NCI-H510A (cell line): ENCODE data around the gene MFAP4.

ENCODE experiments used
- DNase-seq: peaks from one replicate; lab custom pipeline; 2025; lab: John Stamatoyannopoulos, UW

The MFAP4 gene

DNA sequence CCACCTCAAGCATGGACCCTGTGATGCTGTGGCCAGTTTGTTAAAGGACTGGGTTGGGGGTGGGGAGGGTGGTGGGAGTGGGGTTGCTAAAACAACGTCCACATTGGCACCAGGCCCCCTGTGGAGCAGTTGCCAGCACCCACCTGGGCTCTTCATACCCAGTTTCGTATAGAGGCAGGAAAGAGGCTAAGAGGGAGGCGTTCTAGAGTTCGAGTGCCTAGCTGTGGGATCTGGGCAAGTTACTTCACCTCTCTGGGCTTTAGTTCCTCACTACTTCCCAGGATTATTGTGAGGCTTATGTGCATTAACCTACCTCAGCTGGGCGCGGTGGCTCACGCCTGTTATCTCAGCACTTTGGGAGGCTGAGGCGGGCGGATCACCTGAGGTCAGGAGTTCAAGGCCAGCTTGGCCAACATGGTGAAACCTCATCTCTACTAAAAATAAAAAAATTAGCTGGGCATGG, 1.4 kb downstream of the MFAP4 start:
- DNase-seq = no peak

DNA sequence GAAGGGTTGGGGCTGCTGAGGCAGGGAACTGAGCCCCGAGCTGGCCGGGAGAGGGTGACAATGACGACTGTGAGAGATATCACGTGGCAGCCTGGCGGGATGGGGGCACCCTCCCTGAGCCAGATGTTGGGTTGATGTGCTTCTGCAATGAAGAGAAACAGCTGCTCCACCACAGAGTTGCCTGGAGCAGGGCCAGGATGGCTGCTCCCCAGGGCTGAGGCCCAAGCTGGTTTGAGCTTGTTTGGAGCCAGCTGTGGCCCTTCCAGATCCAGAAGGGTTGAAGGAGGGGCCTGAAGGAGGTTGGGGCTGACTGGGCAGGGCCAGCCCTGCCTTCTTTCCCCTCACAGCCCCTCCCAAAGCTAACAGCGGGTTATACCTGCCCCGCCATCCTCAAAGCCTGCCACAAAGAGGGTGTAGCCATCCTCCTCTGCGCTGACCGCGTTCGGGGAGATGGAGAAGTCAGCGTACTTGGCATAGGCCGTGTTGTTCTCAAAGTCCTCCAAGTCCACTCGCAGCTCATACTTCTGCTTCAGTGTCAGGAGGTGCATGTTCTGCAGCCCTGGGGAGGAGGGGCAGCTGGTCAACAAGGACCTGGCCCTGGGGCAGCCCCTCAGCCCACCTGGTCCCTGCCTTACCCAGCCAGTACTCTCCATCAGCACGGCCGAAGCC, 2.1 kb downstream of the MFAP4 start:
- DNase-seq = peak; percentile 57

- no peak for DNase-seq
Observed at GRCh38 chr17:19383681-19384470, 3.1 kb downstream of the MFAP4 start.

DNA sequence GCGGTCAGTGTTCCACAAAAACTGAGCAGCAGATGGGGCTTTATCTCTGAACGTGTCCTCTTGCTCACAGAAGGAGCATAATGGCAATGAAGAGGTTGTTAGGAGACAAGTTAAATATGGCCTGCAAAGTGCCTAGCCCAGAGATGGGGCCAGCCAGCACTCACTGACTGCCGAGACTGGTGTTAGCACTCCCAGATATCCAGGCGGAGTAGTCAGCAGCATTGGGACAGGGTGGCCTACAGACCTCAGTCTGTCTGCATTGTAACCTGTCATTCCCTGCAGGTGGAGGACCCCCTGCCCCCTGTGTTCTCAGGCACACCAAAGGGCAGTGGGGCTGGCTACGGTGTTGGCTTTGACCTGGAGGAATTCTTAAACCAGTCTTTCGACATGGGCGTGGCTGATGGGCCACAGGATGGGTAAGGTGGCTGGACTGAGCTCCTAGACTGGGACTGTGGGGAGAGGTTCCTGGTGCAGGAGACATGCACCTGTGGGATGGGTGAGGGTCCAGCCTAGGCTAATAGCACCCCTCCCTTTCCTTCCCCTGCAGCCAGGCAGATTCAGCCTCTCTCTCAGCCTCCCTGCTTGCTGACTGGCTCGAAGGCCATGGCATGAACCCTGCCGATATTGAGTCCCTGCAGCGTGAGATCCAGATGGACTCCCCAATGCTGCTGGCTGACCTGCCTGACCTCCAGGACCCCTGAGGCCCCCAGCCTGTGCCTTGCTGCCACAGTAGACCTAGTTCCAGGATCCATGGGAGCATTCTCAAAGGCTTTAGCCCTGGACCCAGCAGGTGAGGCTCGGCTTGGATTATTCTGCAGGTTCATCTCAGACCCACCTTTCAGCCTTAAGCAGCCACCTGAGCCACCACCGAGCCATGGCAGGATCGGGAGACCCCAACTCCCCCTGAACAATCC, 4.2 kb downstream of the MFAP4 start:
- no peak for DNase-seq

- DNase-seq = no peak
Observed at GRCh38 chr17:19381741-19382444, 5.1 kb downstream of the MFAP4 start.

DNA sequence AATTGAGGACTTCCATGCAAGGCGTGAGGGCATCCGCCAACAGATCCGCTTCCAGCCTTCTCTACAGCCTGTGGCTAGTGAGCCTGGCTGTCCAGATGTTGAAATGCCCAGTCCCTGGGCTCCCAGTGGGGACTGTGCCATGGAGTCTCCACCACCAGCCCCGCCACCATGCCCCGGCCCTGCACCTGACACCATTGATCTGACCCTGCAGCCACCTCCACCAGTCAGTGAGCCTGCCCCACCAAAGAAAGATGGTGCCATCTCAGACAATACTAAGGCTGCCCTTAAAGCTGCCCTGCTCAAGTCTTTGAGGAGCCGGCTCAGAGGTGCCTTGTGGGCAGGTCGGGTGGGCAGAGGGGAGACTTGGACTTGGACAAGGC, 5.6 kb downstream of the MFAP4 start:
- no peak for DNase-seq

DNA sequence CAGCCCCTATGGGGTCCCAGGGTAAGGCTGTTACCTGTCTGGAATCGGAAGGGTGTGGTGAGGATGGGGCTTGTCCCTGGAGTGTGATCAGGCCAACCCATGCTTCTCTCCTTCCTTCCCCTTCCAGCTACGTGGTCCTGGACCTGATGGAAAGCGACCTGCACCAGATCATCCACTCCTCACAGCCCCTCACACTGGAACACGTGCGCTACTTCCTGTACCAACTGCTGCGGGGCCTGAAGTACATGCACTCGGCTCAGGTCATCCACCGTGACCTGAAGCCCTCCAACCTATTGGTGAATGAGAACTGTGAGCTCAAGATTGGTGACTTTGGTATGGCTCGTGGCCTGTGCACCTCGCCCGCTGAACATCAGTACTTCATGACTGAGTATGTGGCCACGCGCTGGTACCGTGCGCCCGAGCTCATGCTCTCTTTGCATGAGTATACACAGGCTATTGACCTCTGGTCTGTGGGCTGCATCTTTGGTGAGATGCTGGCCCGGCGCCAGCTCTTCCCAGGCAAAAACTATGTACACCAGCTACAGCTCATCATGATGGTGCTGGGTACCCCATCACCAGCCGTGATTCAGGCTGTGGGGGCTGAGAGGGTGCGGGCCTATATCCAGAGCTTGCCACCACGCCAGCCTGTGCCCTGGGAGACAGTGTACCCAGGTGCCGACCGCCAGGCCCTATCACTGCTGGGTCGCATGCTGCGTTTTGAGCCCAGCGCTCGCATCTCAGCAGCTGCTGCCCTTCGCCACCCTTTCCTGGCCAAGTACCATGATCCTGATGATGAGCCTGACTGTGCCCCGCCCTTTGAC, 6.3 kb downstream of the MFAP4 start:
- no peak for DNase-seq

DNA sequence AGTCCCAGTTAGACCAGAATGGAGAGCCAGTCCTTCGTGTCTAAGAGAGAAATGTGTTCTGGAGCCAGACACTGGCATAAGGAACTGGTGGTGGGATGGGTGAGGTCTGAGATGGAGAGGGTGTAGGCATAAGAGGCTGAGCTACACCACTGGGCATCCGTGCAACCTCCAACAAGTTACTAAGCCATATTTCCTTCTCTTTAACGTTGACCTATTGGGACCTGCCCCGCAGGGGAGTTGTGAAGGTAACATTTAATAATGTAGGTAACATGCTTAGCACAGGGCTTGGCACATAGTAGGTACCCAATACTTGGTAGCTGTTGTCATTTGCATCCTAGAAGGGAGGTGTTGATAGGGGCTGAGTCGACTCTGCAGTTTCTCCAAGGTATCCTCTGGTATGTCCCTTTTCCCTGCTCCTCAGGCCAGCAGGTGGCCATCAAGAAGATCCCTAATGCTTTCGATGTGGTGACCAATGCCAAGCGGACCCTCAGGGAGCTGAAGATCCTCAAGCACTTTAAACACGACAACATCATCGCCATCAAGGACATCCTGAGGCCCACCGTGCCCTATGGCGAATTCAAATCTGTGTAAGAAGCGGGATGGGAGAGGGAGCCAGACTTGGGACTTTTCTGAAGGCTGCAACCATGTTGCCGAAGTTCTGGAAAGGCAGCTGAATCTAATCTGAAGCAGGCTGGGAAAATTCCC, 7.5 kb downstream of the MFAP4 start:
- DNase-seq = no peak

- no peak for DNase-seq
Observed at GRCh38 chr17:19378416-19379360, 8.3 kb downstream of the MFAP4 start, which contains the start of gene MAPK7. Gene MAPK7 (plus strand): TSS chr17:19378498. CDS start chr17:19378901, 403 bp downstream.

- DNase-seq = peak; percentile 99
Observed at GRCh38 chr17:19377602-19378415, 9.2 kb downstream of the MFAP4 start.

GRCh38 chr17:19376811-19377210, 10.2 kb downstream of the MFAP4 start:
- peak; percentile 36 for DNase-seq

DNA sequence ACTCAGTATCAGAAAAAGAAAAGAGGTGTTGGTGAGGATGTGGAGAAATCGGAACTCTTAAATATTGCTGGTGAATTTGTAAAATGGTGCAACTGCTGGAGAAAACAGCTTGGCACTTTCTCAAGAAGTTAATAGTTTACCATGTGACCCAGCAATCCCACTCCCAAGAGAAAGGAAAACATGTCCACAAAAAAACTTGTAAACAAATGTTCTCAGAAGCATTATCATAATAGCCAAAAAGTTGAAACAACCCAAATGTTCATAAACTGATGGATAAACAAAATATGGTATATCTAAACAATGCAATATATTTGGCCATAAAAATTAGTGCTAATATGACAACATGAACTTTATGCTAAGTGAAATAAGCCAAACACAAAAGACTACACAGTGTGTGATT, 11.3 kb downstream of the MFAP4 start:
- DNase-seq = no peak

- DNase-seq = no peak
Observed at GRCh38 chr17:19374136-19374535, 12.9 kb downstream of the MFAP4 start.

DNA sequence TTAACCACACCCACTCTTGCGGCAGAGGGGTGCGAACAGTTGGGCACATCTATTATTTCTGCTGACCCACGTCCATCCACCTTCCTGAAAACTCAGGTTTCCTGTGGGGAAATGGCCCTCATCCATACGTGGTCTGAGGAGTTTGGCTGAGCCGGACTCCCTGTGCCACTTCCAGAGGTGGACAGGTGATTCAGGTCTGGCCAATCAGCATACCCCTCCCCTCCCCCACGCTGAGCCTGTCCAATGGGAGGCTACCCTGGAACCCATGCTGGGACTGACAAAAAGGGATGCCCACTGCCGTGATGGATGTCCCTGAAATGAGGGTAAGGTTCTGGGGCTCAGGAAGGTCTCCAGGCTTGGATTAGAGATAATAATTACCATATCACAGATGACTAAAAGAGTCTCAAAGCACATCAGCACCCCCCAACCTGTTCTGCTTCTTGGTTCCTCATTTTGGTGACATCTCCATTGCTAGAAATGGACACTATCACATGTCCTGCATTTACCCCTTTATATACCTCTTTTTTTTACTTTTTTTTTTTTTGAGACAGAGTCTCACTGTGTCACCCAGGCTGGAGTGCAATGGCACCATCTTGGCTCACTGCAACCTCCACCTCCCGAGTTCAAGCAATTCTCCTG, 14.0 kb downstream of the MFAP4 start:
- DNase-seq = no peak

DNA sequence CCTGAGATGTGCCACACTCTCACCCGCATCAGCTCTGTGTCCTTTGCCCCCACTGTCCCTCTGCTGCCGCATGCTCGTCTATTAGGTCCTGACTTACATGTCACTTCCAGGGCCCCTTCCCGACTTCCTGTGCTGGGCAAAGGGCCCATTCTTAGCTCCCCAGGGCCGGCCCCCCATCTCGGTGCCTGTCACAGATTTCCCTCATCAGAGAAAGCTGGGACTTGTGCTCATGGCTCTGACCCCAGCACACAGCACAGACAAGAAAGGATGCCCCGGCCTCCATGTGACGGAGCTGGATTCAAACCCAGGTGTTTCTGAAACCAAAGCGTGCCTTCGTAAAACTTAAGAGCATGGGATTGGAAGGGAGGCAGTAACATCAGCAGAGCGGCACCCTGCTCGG, 14.6 kb downstream of the MFAP4 start:
- DNase-seq = no peak

DNA sequence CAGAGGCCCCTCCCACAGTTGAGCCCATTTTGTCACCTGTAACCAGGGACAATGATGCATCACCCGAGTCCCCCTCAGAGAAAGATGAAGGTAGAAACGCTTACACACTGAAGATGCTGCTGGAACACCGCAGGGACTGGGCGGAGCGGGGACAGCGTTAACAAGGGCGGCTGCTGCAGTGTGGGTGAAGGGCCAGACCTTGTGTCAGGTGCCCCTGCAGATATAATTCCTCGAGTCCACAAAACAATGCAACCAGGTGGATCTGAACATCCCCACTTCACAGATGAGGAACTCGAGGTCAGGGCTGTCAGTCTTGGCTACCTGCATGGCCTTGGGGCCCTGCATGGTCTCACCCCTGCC, 15.0 kb downstream of the MFAP4 start:
- no peak for DNase-seq

DNA sequence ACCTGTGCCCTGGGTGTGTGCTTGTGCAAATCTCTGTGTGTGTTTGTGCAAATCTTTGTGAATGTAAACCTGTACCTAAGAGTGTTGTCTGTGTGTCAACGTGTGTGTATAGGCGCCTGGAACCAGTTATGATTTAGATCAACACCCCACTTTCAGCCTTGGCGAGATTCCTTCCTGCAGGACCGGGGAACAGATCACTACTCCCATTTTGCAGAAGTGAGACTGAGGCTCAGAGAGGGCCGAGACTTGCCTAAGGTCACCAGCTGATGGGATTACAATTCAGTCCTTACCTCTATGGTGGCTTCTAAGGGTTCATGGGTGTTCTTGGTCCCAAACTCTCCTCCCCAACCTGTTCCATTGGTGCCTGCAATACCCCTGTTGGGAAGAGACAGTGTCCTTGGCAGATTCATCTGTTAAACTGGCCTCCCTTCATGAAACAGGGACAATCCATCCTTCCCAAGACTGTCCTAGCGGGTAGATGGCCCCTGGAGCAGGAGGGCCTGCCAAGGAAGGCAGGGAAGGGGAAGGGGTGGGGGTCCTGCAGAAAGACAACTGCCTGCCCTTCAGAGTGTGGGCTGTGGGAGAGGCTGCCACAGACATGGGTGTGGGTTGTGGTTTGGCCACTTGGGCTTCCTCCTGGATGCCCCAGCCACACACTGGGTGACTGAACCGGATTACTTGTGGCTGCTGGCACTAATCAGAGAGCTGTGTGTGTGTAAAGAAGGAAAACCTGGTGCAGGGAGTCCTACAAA, 15.6 kb downstream of the MFAP4 start:
- no peak for DNase-seq
